GM18519 (cell line): ENCODE measurements around the gene OST4.
"Not testable (repeated sequence)": the region's sequence is repeated elsewhere in the genome, so short reads cannot be mapped to it uniquely, and the experiment has no call there.

Experiments used
- ATAC-seq: cut with Tn5 transposase; IDR thresholded peaks from one replicate; pipeline ENCODE4 v1.9.1; 2021; ENCODE audit warnings: mild to moderate bottlenecking, moderate library complexity; ENCODE audit not compliant: unreplicated experiment, low FRiP score

OST4 gene

GRCh38 chr2:27071277-27071989 lies at the start of gene OST4:
Gene OST4 (minus strand): TSS chr2:27071654.
- peak; percentile 70 for ATAC-seq

GRCh38 chr2:27119330-27119670 lies 47.8 kb upstream of the OST4 start:
- not testable (repeated sequence) for ATAC-seq

- no peak for ATAC-seq
These were observed 47.3 kb upstream of the OST4 start, which contains the start of gene CGREF1 for GRCh38 chr2:27118525-27119329. Gene CGREF1 (minus strand): TSS chr2:27119128. CDS start chr2:27104366, 14,762 bp downstream.

- ATAC-seq = no peak
These were observed 46.6 kb upstream of the OST4 start for GRCh38 chr2:27117995-27118524.

- ATAC-seq = no peak
These were observed 44.1 kb upstream of the OST4 start for GRCh38 chr2:27115519-27115918.

- ATAC-seq = not testable (repeated sequence)
These were observed 40.1 kb upstream of the OST4 start for GRCh38 chr2:27111392-27112078.

- not testable (repeated sequence) for ATAC-seq
These were observed 39.3 kb upstream of the OST4 start for GRCh38 chr2:27110603-27111352.

- no peak for ATAC-seq
These were observed 37.6 kb upstream of the OST4 start for GRCh38 chr2:27109083-27109482.

GRCh38 chr2:27108221-27108620 lies 36.8 kb upstream of the OST4 start:
- no peak for ATAC-seq

GRCh38 chr2:27105981-27106380 lies 34.5 kb upstream of the OST4 start:
- ATAC-seq = no peak

GRCh38 chr2:27102329-27102728 lies 30.9 kb upstream of the OST4 start:
- ATAC-seq = no peak

- no peak for ATAC-seq
These were observed 28.6 kb upstream of the OST4 start for GRCh38 chr2:27100036-27100435.

- ATAC-seq = no peak
These were observed 28.0 kb upstream of the OST4 start for GRCh38 chr2:27099334-27099955.

GRCh38 chr2:27097341-27097740 lies 25.9 kb upstream of the OST4 start:
- no peak for ATAC-seq

GRCh38 chr2:27096748-27097297 lies 25.4 kb upstream of the OST4 start:
- ATAC-seq = no peak

- ATAC-seq = no peak
These were observed 24.5 kb upstream of the OST4 start for GRCh38 chr2:27095745-27096651.

GRCh38 chr2:27095427-27095744 lies 23.9 kb upstream of the OST4 start:
- ATAC-seq = no peak

- no peak for ATAC-seq
These were observed 23.0 kb upstream of the OST4 start for GRCh38 chr2:27094353-27094984.
